ENCODE measurements around the gene CROCC. TPM values are rescaled to one million over a fixed set of nuclear protein-coding genes. Genes with fewer than 3 reads are reported as not detected.

The CROCC gene
- total and polyA plus RNA-seq, 9 of the 15 experiments (the other 6 are each of a cell fraction or from before 2014, with no cell fraction given) = 0.17 to 15.4 (median 7.6) TPM

GRCh38 chr1:16967095-16967575, 45.4 kb downstream of the CROCC start:
- no peak overlapping the region for H3K27ac ChIP-seq (ENCODE audit: extremely low read depth, low read depth, low read length)
- intact Hi-C loops (cut with micrococcal nuclease) (no loop called here), in situ Hi-C loops (cut with MboI) (no loop called here)
- H3K79me2 ChIP-seq (ENCODE audit: control insufficient read depth, insufficient read depth, low read length) = no peaks in the 10 kb centered on the region
- CTCF ChIA-PET (ENCODE audit: low intra/inter-chr PET ratio) = interaction anchor here (0.6 kb wide), 1 partner anchor 16 kb away, joined by 3 read pairs; no protein-coding TSS in a partner anchor
- no peak overlapping the region for H2AFZ ChIP-seq (ENCODE audit: low read depth, low read length)
- no TSS peak for BruUV-seq (replicated peaks)
- H3K9me1 ChIP-seq (ENCODE audit: control insufficient read depth, insufficient read depth, low read length) = no peaks in the 10 kb centered on the region
- H3K27me3 ChIP-seq (ENCODE audit: control insufficient read depth in 2 of 2, insufficient read depth in 2 of 2, low read length in 2 of 2) = peaks cover 30 to 67% of the 10 kb centered on the region in 2 experiments; a peak in 4 of 5 replicates
- ATAC-seq (no peak), DNase-seq (ENCODE audit: extremely low read depth in 1 of 4, low spot score in 3 of 4) (no peak), FAIRE-seq (peak; percentile 52)
- POLR2A ChIA-PET = interaction anchor here (0.6 to 3.3 kb wide), 9 partner anchors 10 to 295 kb away, joined by 3 to 10 read pairs (median 3); no protein-coding TSS in a partner anchor
- H3K9me3 ChIP-seq (replicated peaks; ENCODE audit: control insufficient read depth, insufficient read depth, low read depth, low read length) = no peaks in the 10 kb centered on the region
- no peaks in the 10 kb centered on the region for H3K36me3 ChIP-seq (ENCODE audit: control insufficient read depth, insufficient read depth, low read length)
- peaks cover 0 to 52% of the 10 kb centered on the region in 2 experiments; a peak in 2 of 5 replicates for H3K4me1 ChIP-seq (replicated peaks in 1 of 2; ENCODE audit: control insufficient read depth in 2 of 2, insufficient read depth in 2 of 2, low read length in 2 of 2)
- H3K4me2 ChIP-seq (ENCODE audit: insufficient read depth, low read length) = no peak overlapping the region
- peaks cover 11% of the 10 kb centered on the region for H4K20me1 ChIP-seq (replicated peaks; ENCODE audit: control insufficient read depth, insufficient read depth, low read length)
- WGBS (ENCODE audit: insufficient coverage, low coverage, missing lambda C conversion rate) = 9% methylated on average over 3 of the region's 7 CpGs
- peak overlapping the region in 1 of 2 experiments; percentile 35; a peak in 1 of 4 replicates for H3K9ac ChIP-seq (ENCODE audit: insufficient read depth in 1 of 2, low read depth in 2 of 2, low read length in 2 of 2)
- no peak overlapping the region for H3K4me3 ChIP-seq
- TF ChIP-seq E2F5 (CRISPR knock-in tag; IDR thresholded peaks at IDR 0.05) (no peak), ETS2 (tag; IDR thresholded peaks at IDR 0.05; ENCODE audit: borderline replicate concordance, poor library complexity, severe bottlenecking) (no peak), RFX7 (CRISPR knock-in tag; IDR thresholded peaks at IDR 0.05) (no peak), HOXB6 (CRISPR knock-in tag; IDR thresholded peaks at IDR 0.05; ENCODE audit: borderline replicate concordance) (no peak), C11orf30 (IDR thresholded peaks at IDR 0.05; ENCODE audit: low read depth) (no peak), CXXC5 (CRISPR knock-in tag; IDR thresholded peaks at IDR 0.05) (no peak), MTF1 (CRISPR knock-in tag; IDR thresholded peaks at IDR 0.05; ENCODE audit: borderline replicate concordance) (no peak), SMAD4 (CRISPR knock-in tag; conservative IDR thresholded peaks at IDR 0.05) (peak; percentile 31; the same call in 1 of the 2 replicates), ADNP (tag; IDR thresholded peaks at IDR 0.05) (no peak), DNMT1 (IDR thresholded peaks at IDR 0.05) (no peak), PYGO2 (tag; IDR thresholded peaks at IDR 0.05) (no peak)
- TF ChIP-seq, protein P1, sequence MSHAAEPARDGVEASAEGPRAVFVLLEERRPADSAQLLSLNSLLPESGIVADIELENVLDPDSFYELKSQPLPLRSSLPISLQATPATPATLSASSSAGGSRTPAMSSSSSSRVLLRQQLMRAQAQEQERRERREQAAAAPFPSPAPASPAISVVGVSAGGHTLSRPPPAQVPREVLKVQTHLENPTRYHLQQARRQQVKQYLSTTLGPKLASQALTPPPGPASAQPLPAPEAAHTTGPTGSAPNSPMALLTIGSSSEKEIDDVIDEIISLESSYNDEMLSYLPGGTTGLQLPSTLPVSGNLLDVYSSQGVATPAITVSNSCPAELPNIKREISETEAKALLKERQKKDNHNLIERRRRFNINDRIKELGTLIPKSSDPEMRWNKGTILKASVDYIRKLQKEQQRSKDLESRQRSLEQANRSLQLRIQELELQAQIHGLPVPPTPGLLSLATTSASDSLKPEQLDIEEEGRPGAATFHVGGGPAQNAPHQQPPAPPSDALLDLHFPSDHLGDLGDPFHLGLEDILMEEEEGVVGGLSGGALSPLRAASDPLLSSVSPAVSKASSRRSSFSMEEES (CRISPR knock-in tag; IDR thresholded peaks at IDR 0.05) = no peak
- TF ChIP-seq, protein P2, sequence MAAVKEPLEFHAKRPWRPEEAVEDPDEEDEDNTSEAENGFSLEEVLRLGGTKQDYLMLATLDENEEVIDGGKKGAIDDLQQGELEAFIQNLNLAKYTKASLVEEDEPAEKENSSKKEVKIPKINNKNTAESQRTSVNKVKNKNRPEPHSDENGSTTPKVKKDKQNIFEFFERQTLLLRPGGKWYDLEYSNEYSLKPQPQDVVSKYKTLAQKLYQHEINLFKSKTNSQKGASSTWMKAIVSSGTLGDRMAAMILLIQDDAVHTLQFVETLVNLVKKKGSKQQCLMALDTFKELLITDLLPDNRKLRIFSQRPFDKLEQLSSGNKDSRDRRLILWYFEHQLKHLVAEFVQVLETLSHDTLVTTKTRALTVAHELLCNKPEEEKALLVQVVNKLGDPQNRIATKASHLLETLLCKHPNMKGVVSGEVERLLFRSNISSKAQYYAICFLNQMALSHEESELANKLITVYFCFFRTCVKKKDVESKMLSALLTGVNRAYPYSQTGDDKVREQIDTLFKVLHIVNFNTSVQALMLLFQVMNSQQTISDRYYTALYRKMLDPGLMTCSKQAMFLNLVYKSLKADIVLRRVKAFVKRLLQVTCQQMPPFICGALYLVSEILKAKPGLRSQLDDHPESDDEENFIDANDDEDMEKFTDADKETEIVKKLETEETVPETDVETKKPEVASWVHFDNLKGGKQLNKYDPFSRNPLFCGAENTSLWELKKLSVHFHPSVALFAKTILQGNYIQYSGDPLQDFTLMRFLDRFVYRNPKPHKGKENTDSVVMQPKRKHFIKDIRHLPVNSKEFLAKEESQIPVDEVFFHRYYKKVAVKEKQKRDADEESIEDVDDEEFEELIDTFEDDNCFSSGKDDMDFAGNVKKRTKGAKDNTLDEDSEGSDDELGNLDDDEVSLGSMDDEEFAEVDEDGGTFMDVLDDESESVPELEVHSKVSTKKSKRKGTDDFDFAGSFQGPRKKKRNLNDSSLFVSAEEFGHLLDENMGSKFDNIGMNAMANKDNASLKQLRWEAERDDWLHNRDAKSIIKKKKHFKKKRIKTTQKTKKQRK (IDR thresholded peaks at IDR 0.05; ENCODE audit: borderline replicate concordance, low read depth, low read length) = no peak
- TF ChIP-seq, protein P3, sequence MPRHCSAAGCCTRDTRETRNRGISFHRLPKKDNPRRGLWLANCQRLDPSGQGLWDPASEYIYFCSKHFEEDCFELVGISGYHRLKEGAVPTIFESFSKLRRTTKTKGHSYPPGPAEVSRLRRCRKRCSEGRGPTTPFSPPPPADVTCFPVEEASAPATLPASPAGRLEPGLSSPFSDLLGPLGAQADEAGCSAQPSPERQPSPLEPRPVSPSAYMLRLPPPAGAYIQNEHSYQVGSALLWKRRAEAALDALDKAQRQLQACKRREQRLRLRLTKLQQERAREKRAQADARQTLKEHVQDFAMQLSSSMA (CRISPR knock-in tag; IDR thresholded peaks at IDR 0.05) = no peak
- TF ChIP-seq, protein P4, sequence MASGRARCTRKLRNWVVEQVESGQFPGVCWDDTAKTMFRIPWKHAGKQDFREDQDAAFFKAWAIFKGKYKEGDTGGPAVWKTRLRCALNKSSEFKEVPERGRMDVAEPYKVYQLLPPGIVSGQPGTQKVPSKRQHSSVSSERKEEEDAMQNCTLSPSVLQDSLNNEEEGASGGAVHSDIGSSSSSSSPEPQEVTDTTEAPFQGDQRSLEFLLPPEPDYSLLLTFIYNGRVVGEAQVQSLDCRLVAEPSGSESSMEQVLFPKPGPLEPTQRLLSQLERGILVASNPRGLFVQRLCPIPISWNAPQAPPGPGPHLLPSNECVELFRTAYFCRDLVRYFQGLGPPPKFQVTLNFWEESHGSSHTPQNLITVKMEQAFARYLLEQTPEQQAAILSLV (tag; IDR thresholded peaks at IDR 0.05) = no peak
